ENCODE data around the gene AUTS2. TPM values are rescaled to one million over a fixed set of nuclear protein-coding genes. Genes with fewer than 3 reads are reported as not detected.

AUTS2 gene
- polyA plus RNA-seq, 1 donor from 2014 or later = 97.3 TPM

GRCh38 chr7:70474639-70475234 lies 876.5 kb downstream of the AUTS2 start:
- no peak overlapping the region for H3K27ac ChIP-seq (ENCODE audit: low read length)
- no peaks in the 10 kb centered on the region for H3K9me2 ChIP-seq (ENCODE audit: insufficient read depth, low read length)
- no peaks in the 10 kb centered on the region for H4K20me1 ChIP-seq (ENCODE audit: insufficient read depth)
- TF ChIP-seq MXI1 (conservative IDR thresholded peaks at IDR 0.05; ENCODE audit: poor library complexity, severe bottlenecking) (no peak), TAF1 (IDR thresholded peaks at IDR 0.05; ENCODE audit: low read depth) (no peak), REST (IDR thresholded peaks at IDR 0.05; ENCODE audit: borderline replicate concordance) (no peak), EZH2 (IDR thresholded peaks at IDR 0.05; ENCODE audit: borderline replicate concordance, insufficient read depth, low read length, poor library complexity, severe bottlenecking) (no peak), RAD21 (conservative IDR thresholded peaks at IDR 0.05) (no peak), SMC3 (conservative IDR thresholded peaks at IDR 0.05; ENCODE audit: poor library complexity) (no peak), EP300 (conservative IDR thresholded peaks at IDR 0.05; ENCODE audit: poor library complexity, severe bottlenecking) (no peak), POLR2AphosphoS5 (IDR thresholded peaks at IDR 0.05) (no peak)
- TF ChIP-seq, protein P1, sequence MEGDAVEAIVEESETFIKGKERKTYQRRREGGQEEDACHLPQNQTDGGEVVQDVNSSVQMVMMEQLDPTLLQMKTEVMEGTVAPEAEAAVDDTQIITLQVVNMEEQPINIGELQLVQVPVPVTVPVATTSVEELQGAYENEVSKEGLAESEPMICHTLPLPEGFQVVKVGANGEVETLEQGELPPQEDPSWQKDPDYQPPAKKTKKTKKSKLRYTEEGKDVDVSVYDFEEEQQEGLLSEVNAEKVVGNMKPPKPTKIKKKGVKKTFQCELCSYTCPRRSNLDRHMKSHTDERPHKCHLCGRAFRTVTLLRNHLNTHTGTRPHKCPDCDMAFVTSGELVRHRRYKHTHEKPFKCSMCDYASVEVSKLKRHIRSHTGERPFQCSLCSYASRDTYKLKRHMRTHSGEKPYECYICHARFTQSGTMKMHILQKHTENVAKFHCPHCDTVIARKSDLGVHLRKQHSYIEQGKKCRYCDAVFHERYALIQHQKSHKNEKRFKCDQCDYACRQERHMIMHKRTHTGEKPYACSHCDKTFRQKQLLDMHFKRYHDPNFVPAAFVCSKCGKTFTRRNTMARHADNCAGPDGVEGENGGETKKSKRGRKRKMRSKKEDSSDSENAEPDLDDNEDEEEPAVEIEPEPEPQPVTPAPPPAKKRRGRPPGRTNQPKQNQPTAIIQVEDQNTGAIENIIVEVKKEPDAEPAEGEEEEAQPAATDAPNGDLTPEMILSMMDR (IDR thresholded peaks at IDR 0.05; ENCODE audit: poor library complexity, severe bottlenecking) = no peak
- H2AFZ ChIP-seq (ENCODE audit: low read depth, low read length) = no peak overlapping the region
- H3K27me3 ChIP-seq (ENCODE audit: insufficient read depth, low read depth, low read length) = no peaks in the 10 kb centered on the region
- no peaks in the 10 kb centered on the region for H3K9me3 ChIP-seq (ENCODE audit: low read length)
- no peak overlapping the region for H3K4me2 ChIP-seq (ENCODE audit: low read length)
- H3K36me3 ChIP-seq (ENCODE audit: insufficient read depth, low read length) = no peaks in the 10 kb centered on the region
- H3K4me3 ChIP-seq (ENCODE audit: low read length) = no peak overlapping the region
- H3F3A ChIP-seq (ENCODE audit: insufficient read depth, low read length, poor library complexity, severe bottlenecking) = no peaks in the 10 kb centered on the region
- no peaks in the 10 kb centered on the region for H3K79me2 ChIP-seq (replicated peaks; ENCODE audit: insufficient read depth, low read length)
- H3K9ac ChIP-seq (ENCODE audit: low read length) = no peak overlapping the region

DNA sequence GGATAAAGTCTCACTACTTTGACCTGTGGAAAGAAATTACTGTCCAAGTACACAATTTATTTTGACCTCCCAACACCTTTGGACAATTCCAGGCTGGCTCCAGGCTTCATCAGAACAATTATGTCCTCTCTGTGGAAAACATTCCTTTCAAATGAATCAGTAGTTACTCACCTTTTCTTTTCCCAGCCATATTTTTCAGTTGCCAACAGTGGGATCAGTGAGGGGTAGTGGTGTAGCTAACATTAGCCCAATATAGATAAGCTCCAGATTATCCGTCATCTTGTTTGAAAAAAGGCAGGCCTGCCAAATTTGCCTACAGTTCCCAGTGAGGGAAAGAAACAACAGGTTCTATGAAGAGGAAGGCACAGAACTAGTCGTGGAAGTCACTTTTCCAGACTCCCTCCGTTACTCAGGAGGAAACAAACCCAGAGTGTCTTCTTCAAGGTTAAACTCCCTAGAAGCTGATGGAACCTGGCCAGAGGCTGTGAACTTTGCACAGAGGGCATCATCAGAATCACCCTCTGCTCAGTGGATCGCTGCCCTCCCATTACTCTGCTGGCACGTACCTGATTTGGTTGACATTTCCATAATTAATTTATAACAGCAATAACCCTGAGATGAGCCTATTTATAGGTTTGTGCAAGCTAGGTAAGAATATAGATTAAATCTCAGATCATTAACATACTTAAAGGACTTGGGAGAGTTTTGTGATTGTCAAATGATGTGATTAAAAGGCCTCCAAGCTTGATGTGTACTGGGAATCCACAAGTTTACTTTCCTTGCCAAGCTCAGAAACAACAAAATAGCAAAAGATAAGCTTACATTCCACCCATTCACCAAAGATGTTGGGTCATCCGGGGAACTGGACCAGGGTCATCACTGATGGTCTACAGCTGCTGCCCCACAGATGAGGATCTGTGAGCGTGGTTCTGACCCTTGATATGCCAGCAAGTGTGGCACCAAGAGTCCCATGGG lies 879.0 kb downstream of the AUTS2 start:
- Histone ChIP-seq H4K20me1 (ENCODE audit: insufficient read depth) (no peaks in the 10 kb centered on the region), H3K4me2 (ENCODE audit: low read length) (no peak overlapping the region), H3F3A (ENCODE audit: insufficient read depth, low read length, poor library complexity, severe bottlenecking) (no peaks in the 10 kb centered on the region), H3K9me2 (ENCODE audit: insufficient read depth, low read length) (no peaks in the 10 kb centered on the region), H3K36me3 (ENCODE audit: insufficient read depth, low read length) (no peaks in the 10 kb centered on the region), H3K27ac (ENCODE audit: low read length) (no peak overlapping the region), H3K9ac (ENCODE audit: low read length) (no peak overlapping the region), H3K9me3 (ENCODE audit: low read length) (no peaks in the 10 kb centered on the region), H3K79me2 (replicated peaks; ENCODE audit: insufficient read depth, low read length) (no peaks in the 10 kb centered on the region), H3K4me3 (ENCODE audit: low read length) (no peak overlapping the region), H2AFZ (ENCODE audit: low read depth, low read length) (no peak overlapping the region), H3K27me3 (ENCODE audit: insufficient read depth, low read depth, low read length) (no peaks in the 10 kb centered on the region)
- TF ChIP-seq REST (IDR thresholded peaks at IDR 0.05; ENCODE audit: borderline replicate concordance) (no peak), POLR2AphosphoS5 (IDR thresholded peaks at IDR 0.05) (no peak)
